Fibroblast of upper back skin (primary cell): ENCODE results near the gene RYR3.

ENCODE experiments used
- DNase-seq: peaks from one replicate; pipeline ENCODE4 v3.0.0-alpha.2; 2013

The RYR3 gene

GRCh38 chr15:33393546-33393945 lies 82.8 kb downstream of the RYR3 start:
- DNase-seq, result no peak

- no peak for DNase-seq
These were observed 84.6 kb downstream of the RYR3 start for GRCh38 chr15:33395321-33395720.

- no peak for DNase-seq
These were observed 85.1 kb downstream of the RYR3 start for GRCh38 chr15:33395846-33396245.

- no peak for DNase-seq
These were observed 85.7 kb downstream of the RYR3 start for GRCh38 chr15:33396475-33396874.

- no peak for DNase-seq
These were observed 87.8 kb downstream of the RYR3 start for GRCh38 chr15:33398555-33398954.

- no peak for DNase-seq
These were observed 90.2 kb downstream of the RYR3 start for GRCh38 chr15:33400941-33401340.

GRCh38 chr15:33402600-33402999 lies 91.8 kb downstream of the RYR3 start:
- no peak for DNase-seq

GRCh38 chr15:33405096-33405495 lies 94.3 kb downstream of the RYR3 start:
- DNase-seq, result no peak

- no peak for DNase-seq
These were observed 101.1 kb downstream of the RYR3 start for GRCh38 chr15:33411596-33412540.

GRCh38 chr15:33419701-33420100 lies 108.9 kb downstream of the RYR3 start:
- DNase-seq, result no peak

- DNase-seq, result no peak
These were observed 113.3 kb downstream of the RYR3 start for GRCh38 chr15:33424025-33424424.

GRCh38 chr15:33425142-33425541 lies 114.4 kb downstream of the RYR3 start:
- peak; percentile 9 for DNase-seq

GRCh38 chr15:33430577-33430976 lies 119.8 kb downstream of the RYR3 start:
- DNase-seq, result no peak

GRCh38 chr15:33433821-33434220 lies 123.1 kb downstream of the RYR3 start:
- no peak for DNase-seq

GRCh38 chr15:33438396-33438795 lies 127.6 kb downstream of the RYR3 start:
- DNase-seq, result no peak

- no peak for DNase-seq
These were observed 130.1 kb downstream of the RYR3 start for GRCh38 chr15:33440900-33441299.

- DNase-seq, result no peak
These were observed 131.7 kb downstream of the RYR3 start for GRCh38 chr15:33442449-33442848.

GRCh38 chr15:33443708-33444107 lies 132.9 kb downstream of the RYR3 start:
- DNase-seq, result no peak

- DNase-seq, result no peak
These were observed 135.2 kb downstream of the RYR3 start for GRCh38 chr15:33445984-33446383.

GRCh38 chr15:33448151-33448550 lies 137.4 kb downstream of the RYR3 start:
- no peak for DNase-seq

GRCh38 chr15:33448961-33449606 lies 138.3 kb downstream of the RYR3 start:
- DNase-seq, result no peak

- no peak for DNase-seq
These were observed 139.0 kb downstream of the RYR3 start for GRCh38 chr15:33449810-33450209.

- DNase-seq, result no peak
These were observed 140.6 kb downstream of the RYR3 start for GRCh38 chr15:33451385-33451784.

- no peak for DNase-seq
These were observed 143.0 kb downstream of the RYR3 start for GRCh38 chr15:33453761-33454160.
